HepG2 (cell line): ENCODE measurements around the gene LRBA. TPM values are rescaled to one million over a fixed set of nuclear protein-coding genes. Genes with fewer than 3 reads are reported as not detected.

Experiments
- ARNT2 ChIP-seq: sonication (generic); formaldehyde crosslinking; IDR thresholded peaks from 2 replicates; pipeline ENCODE4 v1.8.0; 2022; ENCODE audit warnings: mild to moderate bottlenecking, low read depth, missing genetic modification reagents, moderate library complexity
- PITX1 ChIP-seq: sonication (generic); formaldehyde crosslinking; IDR thresholded peaks from 2 replicates; pipeline ENCODE4 v1.5.1; 2020; ENCODE audit warnings: mild to moderate bottlenecking, missing genetic modification reagents
- SAFB2 ChIP-seq: sonication (generic); formaldehyde crosslinking; IDR thresholded peaks from 2 replicates; pipeline ENCODE4 v1.5.1; 2020; ENCODE audit warnings: missing genetic modification reagents, low read depth, mild to moderate bottlenecking, borderline replicate concordance
- ZNF17 ChIP-seq: sonication (generic); formaldehyde crosslinking; IDR thresholded peaks from 2 replicates; pipeline ENCODE4 v1.5.0; 2020; ENCODE audit warnings: mild to moderate bottlenecking, missing genetic modification reagents
- ZNF225 ChIP-seq: sonication (generic); formaldehyde crosslinking; IDR thresholded peaks from 2 replicates; pipeline ENCODE4 v1.4.0; 2020; ENCODE audit warnings: mild to moderate bottlenecking, missing genetic modification reagents
- ZNF335 ChIP-seq: sonication (generic); formaldehyde crosslinking; IDR thresholded peaks from 2 replicates; pipeline ENCODE4 v1.4.0; 2020; ENCODE audit warnings: missing genetic modification reagents
- ZNF7 ChIP-seq: IDR thresholded peaks from 2 replicates; pipeline ENCODE4 v1.6.1; 2016; ENCODE audit warnings: missing biosample characterization, missing genetic modification reagents
- polyA plus RNA-seq, 8 experiments: library from polyadenylated mRNA; depleted of rRNA in 3 of 8; stranded (reverse) in 7 of 8; unstranded in 1 of 8; fragments of >200 nt; fragmentation: Illumina TruSeq in 4 of 8; extraction: Trizol in 4 of 8; gene quantifications; 2 replicates each; pipeline versions ENCODE4 v1.2.1 to v1.2.3, GENCODE V29; 2011 to 2016; ENCODE audit warnings: low read depth in 4 of 8, missing spikeins in 1 of 8, mixed read lengths in 1 of 8; ENCODE audit not compliant: insufficient read depth in 1 of 8
- total RNA-seq, 5 experiments: library from RNA; depleted of rRNA; stranded (reverse); fragments of >200 nt; fragmentation: Illumina TruSeq; extraction: Trizol; gene quantifications; 2 replicates each; pipeline ENCODE4 v1.2.3, GENCODE V29; 2016; ENCODE audit warnings: low read depth in 1 of 5
- TF ChIP-seq, protein P1 (sequence below): sonication (generic); formaldehyde crosslinking; IDR thresholded peaks from 2 replicates; pipeline ENCODE4 v1.9.0; 2022; ENCODE audit warnings: low read depth, missing genetic modification reagents
- TF ChIP-seq, protein P2 (sequence below): sonication (generic); formaldehyde crosslinking; IDR thresholded peaks from 2 replicates; pipeline ENCODE4 v1.4.0; 2020; ENCODE audit warnings: missing genetic modification reagents, mild to moderate bottlenecking, borderline replicate concordance
- TF ChIP-seq, protein P3 (sequence below): IDR thresholded peaks from 2 replicates; pipeline ENCODE4 v1.4.0; 2020; ENCODE audit warnings: mild to moderate bottlenecking, missing genetic modification reagents

The LRBA gene
- total and polyA plus RNA-seq, 2 of the 13 experiments (the other 11 are each of a cell fraction or from before 2014, with no cell fraction given), result 21.0 to 37.2 TPM

GRCh38 chr4:150699599-150699998 is 315.5 kb downstream of the LRBA start (continued):
- TF ChIP-seq SAFB2 (CRISPR knock-in tag), result no peak
- TF ChIP-seq PITX1 (CRISPR knock-in tag), result no peak
- TF ChIP-seq ZNF335 (CRISPR knock-in tag), result no peak
- TF ChIP-seq, protein P1, sequence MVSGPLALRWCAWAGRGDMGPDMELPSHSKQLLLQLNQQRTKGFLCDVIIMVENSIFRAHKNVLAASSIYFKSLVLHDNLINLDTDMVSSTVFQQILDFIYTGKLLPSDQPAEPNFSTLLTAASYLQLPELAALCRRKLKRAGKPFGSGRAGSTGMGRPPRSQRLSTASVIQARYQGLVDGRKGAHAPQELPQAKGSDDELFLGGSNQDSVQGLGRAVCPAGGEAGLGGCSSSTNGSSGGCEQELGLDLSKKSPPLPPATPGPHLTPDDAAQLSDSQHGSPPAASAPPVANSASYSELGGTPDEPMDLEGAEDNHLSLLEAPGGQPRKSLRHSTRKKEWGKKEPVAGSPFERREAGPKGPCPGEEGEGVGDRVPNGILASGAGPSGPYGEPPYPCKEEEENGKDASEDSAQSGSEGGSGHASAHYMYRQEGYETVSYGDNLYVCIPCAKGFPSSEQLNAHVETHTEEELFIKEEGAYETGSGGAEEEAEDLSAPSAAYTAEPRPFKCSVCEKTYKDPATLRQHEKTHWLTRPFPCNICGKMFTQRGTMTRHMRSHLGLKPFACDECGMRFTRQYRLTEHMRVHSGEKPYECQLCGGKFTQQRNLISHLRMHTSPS (CRISPR knock-in tag), result no peak
- no peak for TF ChIP-seq ZNF7 (CRISPR knock-in tag)
- no peak for TF ChIP-seq ZNF17 (CRISPR knock-in tag)
- TF ChIP-seq, protein P2, sequence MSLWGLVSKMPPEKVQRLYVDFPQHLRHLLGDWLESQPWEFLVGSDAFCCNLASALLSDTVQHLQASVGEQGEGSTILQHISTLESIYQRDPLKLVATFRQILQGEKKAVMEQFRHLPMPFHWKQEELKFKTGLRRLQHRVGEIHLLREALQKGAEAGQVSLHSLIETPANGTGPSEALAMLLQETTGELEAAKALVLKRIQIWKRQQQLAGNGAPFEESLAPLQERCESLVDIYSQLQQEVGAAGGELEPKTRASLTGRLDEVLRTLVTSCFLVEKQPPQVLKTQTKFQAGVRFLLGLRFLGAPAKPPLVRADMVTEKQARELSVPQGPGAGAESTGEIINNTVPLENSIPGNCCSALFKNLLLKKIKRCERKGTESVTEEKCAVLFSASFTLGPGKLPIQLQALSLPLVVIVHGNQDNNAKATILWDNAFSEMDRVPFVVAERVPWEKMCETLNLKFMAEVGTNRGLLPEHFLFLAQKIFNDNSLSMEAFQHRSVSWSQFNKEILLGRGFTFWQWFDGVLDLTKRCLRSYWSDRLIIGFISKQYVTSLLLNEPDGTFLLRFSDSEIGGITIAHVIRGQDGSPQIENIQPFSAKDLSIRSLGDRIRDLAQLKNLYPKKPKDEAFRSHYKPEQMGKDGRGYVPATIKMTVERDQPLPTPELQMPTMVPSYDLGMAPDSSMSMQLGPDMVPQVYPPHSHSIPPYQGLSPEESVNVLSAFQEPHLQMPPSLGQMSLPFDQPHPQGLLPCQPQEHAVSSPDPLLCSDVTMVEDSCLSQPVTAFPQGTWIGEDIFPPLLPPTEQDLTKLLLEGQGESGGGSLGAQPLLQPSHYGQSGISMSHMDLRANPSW (CRISPR knock-in tag), result no peak
- no peak for TF ChIP-seq ARNT2 (CRISPR knock-in tag)
- no peak for TF ChIP-seq ZNF225 (CRISPR knock-in tag)
- TF ChIP-seq, protein P3, sequence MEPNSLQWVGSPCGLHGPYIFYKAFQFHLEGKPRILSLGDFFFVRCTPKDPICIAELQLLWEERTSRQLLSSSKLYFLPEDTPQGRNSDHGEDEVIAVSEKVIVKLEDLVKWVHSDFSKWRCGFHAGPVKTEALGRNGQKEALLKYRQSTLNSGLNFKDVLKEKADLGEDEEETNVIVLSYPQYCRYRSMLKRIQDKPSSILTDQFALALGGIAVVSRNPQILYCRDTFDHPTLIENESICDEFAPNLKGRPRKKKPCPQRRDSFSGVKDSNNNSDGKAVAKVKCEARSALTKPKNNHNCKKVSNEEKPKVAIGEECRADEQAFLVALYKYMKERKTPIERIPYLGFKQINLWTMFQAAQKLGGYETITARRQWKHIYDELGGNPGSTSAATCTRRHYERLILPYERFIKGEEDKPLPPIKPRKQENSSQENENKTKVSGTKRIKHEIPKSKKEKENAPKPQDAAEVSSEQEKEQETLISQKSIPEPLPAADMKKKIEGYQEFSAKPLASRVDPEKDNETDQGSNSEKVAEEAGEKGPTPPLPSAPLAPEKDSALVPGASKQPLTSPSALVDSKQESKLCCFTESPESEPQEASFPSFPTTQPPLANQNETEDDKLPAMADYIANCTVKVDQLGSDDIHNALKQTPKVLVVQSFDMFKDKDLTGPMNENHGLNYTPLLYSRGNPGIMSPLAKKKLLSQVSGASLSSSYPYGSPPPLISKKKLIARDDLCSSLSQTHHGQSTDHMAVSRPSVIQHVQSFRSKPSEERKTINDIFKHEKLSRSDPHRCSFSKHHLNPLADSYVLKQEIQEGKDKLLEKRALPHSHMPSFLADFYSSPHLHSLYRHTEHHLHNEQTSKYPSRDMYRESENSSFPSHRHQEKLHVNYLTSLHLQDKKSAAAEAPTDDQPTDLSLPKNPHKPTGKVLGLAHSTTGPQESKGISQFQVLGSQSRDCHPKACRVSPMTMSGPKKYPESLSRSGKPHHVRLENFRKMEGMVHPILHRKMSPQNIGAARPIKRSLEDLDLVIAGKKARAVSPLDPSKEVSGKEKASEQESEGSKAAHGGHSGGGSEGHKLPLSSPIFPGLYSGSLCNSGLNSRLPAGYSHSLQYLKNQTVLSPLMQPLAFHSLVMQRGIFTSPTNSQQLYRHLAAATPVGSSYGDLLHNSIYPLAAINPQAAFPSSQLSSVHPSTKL (CRISPR knock-in tag), result no peak
